Stimulated activated CD8-positive, alpha-beta memory T cell treated with anti-CD3 and anti-CD28 coated beads, Interleukin-7, amount 100 ng/mL, for 1 hour (primary cell): ENCODE data around the gene CHD8.
A peak's percentile ranks its signal among the peaks of the same experiment; 100 is the strongest.
"Not testable (repeated sequence)": the region's sequence is repeated elsewhere in the genome, so short reads cannot be mapped to it uniquely, and the experiment has no call there.

Experiments used
- DNase-seq, 2 donors: peaks; one replicate each; pipeline ENCODE4 v3.0.0-alpha.2; 2020; ENCODE audit warnings: low read depth in 2 of 2

CHD8 gene

DNA sequence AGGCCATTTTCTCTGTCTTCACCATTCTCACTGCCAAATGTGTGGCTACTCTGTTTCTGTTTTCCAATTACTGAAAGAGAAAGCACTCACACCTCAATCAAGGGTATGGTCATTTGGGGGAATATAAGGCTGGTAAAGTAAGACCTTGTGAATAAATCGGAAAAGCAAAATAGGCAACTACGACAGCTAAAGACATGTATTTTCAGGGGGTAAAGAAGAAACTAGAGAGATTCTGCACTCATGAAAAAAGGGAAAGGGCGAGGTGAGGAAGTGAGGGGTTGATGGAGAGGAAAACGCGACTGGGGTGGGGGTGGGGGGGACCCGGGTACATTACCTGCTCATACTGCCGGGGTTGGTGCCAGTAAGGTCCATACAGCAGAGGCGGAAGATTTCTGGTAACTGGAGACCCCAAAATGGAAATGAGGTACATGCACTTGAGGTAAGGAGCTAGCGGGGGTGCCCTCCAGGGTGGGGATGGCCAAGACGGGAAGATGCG, 19.3 kb downstream of the CHD8 start:
- DNase-seq: no peak

DNA sequence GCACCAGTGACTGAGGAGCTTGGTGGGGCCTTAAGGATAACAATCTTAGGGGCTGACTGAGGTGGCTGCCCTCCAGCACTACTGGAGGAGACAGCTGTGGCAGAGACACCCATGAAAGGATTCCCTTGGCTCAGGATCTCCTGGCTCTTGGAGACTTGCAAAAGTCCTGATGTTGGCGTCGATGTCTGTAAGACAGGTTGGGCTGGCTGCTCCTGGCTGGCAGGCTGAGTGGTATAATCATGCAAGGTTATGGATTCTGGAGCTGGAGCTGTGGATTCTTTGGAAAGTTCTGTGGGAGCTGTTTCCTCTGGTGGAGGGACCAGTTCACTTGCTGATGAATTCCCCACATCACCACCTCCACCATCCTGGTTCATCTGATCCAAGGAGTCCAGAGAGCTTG, 24.8 kb downstream of the CHD8 start:
- no peak for DNase-seq

- DNase-seq: no peak
These were observed 27.0 kb downstream of the CHD8 start for GRCh38 chr14:21428930-21429329.

DNA sequence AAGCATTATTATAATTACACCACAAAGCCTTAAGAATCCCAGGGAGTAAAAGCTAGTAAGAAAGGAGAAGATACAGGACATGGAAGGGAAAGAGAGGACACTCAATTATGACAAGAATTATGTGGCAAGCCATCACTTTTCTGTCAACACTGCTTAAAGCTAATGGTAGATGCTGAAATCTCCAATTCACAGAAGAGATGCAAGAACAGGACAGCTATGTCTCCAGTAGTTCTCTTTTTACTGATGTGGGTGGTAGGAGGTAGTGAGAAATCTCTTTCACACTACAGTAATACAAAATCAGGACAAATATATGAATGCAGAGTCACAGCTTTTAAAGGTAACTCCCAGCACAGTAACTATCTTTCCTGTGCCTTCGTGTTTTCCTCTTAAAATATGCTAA, 29.2 kb downstream of the CHD8 start:
- no peak for DNase-seq

GRCh38 chr14:21419528-21419927, 36.4 kb downstream of the CHD8 start:
- no peak for DNase-seq

DNA sequence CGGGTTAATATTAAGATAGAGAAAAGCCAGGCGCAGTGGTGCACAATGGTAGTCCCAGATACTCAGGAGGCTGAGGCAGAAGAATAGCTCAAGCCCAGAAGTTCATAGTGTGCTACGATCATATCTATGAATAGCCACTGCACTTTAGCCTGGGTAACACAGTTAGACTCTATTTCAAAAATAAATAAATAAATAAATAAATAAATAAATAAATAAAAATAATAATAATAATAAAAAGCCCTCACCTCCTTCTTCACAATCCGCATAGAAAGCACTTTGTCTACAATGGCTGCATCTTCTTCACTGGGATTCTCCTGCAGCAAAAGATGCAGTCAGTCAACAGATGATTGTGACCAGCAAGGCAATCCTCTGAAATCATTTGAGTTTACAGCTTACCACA, 40.6 kb downstream of the CHD8 start:
- no peak for DNase-seq

DNA sequence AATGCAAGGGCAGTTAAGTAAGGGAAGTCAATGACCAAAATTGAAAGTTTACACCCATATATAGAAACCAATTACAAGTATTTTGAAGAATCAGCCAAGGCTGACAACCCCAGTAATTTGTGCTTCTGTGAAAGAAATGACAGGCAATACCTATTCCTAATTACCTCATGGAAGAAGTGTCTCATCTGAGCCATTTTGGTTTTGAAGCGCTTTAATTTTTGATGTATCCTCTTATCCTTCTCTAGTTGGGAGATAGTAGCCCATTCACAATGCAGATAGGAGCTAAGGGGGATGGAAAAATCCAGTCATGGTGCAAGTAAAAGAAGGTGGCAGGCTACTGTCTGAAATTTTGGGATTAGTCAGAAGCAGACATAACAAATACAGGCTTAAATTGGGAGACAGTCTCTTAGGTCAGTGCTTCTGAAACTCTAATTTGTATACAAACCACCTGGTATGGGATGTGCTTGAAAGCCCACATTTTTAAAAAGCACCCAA, 41.7 kb downstream of the CHD8 start:
- no peak for DNase-seq

GRCh38 chr14:21408147-21408546, 47.8 kb downstream of the CHD8 start:
- DNase-seq: no peak

GRCh38 chr14:21406213-21406612, 49.7 kb downstream of the CHD8 start:
- DNase-seq: no peak

DNA sequence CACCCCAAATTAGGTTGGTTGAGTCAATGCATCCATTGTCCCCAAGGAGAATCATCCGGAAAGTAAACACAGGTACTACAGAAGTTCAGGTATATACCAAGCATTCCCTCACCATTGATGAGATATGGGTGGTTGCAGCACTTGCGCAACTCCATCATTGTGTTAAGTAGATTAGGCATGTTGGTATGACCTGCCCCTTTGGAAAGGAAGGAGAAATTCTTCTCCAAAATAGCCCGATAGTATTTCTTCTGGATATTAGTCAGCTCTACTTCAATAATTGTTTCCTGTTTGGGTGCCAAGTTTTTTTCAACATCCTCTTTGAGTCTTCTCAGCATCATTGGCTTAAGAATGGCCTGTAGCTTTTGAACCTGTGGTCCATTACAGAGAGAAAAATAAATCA, 50.8 kb downstream of the CHD8 start:
- DNase-seq: no peak

DNA sequence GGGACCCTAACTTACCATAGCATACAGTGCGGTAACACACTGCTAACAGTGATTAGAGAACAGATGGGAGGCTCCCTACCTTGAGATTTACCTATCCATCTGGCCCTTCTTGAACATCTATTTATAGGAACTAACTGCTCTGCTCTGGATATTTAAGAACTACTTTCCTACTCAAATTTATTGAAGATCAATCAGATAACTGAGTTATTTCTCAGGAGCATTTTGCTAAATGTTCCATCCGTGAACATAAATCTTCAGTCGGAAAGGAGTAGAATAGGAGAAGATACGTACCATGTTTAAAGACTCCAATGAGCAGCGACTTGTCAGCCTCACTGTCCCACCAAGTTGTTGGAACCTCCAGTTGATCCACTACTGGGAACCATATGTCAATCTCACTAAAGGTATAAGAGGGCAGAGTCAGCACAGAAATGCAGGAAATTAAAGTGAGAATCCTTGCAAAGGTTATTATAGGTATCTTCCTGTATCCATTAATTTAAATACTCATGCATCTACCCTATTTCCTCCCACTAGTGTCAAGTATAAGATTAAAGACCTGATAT, 56.5 kb downstream of the CHD8 start:
- no peak for DNase-seq

- DNase-seq: no peak
These were observed 57.0 kb downstream of the CHD8 start for GRCh38 chr14:21398901-21399300.

DNA sequence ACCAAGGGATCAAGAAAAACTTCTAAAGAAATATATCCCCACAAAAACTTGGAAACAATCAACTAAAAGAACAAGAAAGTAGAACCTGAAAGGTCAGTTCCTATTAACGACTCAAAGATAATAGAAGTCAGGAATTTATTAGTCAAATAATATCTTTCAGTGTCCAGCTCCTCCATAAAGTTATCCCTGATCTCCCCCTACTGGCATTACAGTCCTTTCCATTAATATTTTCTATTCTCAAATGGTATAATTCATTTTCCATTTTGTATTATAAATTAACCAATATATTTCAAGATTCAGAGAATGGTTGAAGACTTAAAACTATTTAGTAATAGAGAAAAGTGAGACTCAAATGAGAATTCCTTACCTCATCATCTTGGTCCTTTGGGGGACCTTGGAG, 60.5 kb downstream of the CHD8 start:
- no peak for DNase-seq

GRCh38 chr14:21385188-21385904, 70.6 kb downstream of the CHD8 start:
- DNase-seq: no peak

- DNase-seq: no peak
These were observed 71.5 kb downstream of the CHD8 start for GRCh38 chr14:21384494-21384851.

- peak; percentile 84 to 87 for DNase-seq
These were observed 72.0 kb downstream of the CHD8 start, which contains the start of gene SUPT16H for GRCh38 chr14:21383848-21384493. TSS of gene SUPT16H (minus strand) at chr14:21384019. CDS start at chr14:21383927, 92 bp downstream.

DNA sequence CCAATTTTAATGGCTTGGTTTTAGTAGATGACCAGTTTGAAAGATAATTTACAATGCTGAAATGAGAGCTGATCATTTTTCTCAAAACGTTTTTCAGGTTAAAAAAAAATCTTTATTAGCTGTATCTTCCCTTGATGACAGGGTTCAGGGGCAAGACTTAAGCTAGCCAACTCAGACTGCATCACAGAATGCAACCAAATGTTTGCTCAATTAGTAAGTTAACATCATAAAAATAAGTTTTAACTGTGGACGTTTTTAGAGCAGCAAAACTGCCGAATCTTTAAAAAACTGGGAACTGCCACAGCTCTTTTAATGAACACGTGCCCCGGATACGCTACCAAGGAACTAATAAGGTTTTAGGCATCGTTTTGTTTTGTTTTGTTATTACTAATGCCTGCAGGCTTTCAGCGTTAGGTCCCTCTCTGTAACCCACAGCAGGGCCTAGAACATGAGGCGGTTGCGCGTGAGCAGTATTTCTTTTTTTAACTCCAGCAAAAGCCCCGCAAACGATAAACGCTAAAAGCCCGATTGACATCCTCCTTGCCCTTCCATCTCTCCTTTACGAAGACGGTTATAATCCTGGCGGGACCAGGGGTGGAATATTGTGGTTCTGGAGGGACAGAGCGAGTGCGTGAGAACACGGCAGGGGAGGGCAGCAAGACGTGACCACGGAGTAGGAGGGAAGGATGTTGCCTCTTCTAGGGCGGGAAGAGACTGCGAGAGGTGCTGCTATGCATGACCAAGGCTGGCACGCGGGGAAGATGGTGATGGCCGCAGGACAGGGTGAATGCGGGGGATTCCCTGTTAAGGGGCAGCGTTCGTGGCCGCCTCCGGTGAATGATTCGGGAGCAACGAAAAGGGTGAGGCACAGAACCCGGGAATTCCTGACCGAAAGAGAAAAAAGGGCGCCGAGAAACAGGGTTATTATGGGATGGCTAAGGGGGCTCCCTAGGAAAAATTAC, 72.8 kb downstream of the CHD8 start:
- DNase-seq: peak; percentile 4 to 10

DNA sequence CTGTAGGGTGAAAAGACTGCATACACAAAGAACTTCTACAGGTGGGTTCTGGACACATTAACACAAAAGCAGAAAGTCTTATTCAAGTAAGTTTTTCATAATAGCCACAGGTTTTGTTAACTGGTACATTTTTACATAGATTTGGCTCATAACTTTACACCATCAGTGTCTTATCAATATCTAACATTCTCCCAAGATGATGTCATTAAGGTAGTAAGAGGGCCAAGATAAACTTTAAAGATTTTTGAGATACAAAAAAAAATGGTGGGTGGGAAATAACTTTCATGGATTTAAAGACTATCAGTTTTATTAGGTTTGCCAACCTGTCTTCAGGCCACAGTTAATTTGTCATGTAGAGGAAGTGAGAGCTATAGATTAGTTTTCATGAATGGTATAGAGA, 73.8 kb downstream of the CHD8 start:
- DNase-seq: no peak

- no peak for DNase-seq
These were observed 76.6 kb downstream of the CHD8 start for GRCh38 chr14:21379338-21379737.

DNA sequence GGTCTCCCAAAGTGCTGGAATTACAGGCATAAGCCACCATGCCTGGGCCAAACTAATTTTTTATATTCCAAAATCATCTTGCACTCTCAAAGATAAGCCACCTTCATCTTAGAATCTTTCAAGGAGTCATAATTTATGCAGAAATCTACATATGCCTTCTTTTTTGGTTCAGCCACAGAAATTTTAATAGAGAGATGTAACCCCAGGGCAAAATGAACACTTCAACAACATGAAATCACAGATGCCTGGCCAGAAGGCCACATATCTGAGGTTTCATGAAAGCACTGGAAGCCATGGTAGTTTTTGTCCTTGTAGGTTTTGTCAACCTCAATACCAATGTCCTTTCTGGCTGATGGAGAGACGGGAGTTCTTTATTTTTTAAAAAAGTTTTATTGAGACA, 81.9 kb downstream of the CHD8 start:
- no peak for DNase-seq

DNA sequence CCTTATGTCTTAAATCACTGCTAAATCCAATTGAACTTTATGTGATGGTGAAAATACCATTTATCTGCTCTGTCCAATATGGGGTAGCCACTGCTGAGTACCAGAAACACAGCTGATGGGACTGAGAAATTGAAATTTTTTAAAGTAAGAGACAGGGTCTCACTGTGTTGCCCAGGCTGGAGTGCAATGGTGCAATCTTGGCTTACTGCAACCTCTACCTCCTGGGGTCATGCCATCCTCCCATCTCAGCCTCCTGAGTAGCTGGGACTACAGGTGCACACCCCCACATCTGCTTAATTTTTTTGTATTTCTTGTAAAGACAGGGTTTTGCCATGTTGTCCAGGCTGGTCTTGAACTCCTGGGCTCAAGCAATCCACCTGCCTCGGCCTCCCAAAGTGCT, 83.1 kb downstream of the CHD8 start:
- not testable (repeated sequence) for DNase-seq
